ENCODE measurements around the gene ANKS1B.
"Not testable (repeated sequence)": the region's sequence is repeated elsewhere in the genome, so short reads cannot be mapped to it uniquely, and the experiment has no call there.

ANKS1B gene

GRCh38 chr12:99036566-99036965 is 948.2 kb downstream of the ANKS1B start:
- no peak for DNase-seq

- DNase-seq: no peak
Measured at GRCh38 chr12:99035803-99036202, 948.9 kb downstream of the ANKS1B start.

DNA sequence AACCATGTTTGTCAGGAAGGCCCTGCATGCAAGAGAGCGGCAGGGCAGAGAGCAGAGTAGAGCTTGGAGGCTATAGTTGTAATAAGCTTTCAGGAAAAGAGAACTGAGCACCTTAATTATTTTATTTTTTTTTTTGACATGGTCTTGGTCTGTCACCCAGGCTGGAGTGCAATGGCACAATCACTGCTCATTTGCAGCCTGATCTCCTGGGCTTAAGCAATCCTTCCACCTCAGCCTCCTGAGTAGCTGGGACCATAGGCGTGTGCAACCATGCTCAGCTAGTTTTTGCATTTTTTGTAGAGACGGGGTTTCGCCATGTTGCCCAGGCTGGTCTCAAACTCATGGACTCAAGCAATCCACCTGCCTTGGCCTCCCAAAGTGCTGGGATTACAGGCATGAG is 950.5 kb downstream of the ANKS1B start:
- DNase-seq: not testable (repeated sequence)

GRCh38 chr12:99029511-99030271 is 955.0 kb downstream of the ANKS1B start:
- no peak for DNase-seq

DNA sequence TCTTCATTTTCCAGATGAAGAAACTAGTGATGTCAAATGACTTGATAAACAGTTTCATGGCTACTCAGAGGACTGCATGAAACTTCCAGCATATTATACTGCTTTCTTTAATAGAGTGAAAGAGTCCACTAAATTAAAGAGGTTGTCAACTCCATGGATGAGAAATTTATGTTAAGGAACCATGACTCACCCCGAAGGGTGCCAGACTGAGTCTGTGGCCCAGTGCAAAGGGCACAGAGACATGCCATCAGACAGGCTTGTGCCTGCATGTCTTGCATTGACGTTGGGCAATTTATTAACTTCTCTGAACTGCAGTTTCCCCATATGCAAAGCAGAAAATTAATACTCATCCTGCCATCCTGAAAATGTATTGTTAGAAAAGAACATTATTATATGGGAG is 957.3 kb downstream of the ANKS1B start:
- no peak for DNase-seq

DNA sequence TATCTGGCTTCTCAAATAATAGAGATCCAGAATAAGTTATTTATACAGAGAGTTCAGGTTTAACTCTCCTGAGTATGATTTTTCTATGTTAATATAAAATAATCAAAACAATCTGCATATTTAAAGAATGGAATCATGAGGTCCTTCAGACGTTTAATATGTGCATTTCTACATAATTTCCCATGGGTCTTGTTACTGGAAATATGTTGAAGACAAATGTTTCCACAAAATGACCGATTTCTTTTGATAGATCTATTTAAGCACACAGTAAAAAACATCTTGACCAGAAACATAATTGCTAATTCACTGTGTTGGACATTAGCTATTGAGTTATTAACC is 957.7 kb downstream of the ANKS1B start:
- no peak for DNase-seq

DNA sequence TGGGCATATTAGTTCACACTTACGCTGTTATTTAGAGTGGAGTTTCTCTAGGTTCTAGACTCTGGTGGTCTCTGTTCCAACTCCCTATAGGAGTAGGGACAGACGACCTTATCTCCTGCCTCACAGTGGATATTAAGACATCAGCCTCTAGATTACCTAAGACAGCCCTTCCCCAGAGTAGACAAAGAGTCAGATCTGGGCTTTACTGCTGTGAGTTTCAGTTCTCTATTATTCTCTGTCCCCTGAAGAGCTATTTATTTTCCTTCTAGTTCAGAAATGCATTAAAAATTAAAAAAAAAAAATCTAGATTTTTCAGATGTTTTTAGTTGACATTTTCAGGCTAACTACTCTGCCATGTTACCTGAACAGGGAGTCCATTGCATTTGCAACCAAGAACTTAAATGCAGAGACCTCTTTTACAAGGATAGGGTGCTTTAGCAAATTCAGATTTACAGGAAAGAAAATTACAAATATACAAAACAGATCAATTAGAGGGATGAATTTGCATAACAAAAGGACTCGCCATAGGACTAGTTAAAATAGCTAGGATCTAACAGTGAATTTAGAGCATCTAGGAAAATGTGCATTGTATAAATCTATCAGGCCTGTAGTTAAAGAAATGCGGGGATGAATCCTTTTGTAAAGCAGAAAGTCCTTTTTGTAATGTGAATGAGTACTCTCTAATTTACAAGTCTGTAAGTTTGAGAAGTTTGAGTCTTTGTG is 958.2 kb downstream of the ANKS1B start:
- no peak for DNase-seq

- no peak for DNase-seq
Measured at GRCh38 chr12:99024870-99025269, 959.9 kb downstream of the ANKS1B start.

GRCh38 chr12:99024191-99024590 is 960.5 kb downstream of the ANKS1B start:
- no peak for DNase-seq

GRCh38 chr12:99020871-99021270 is 963.9 kb downstream of the ANKS1B start:
- no peak for DNase-seq

DNA sequence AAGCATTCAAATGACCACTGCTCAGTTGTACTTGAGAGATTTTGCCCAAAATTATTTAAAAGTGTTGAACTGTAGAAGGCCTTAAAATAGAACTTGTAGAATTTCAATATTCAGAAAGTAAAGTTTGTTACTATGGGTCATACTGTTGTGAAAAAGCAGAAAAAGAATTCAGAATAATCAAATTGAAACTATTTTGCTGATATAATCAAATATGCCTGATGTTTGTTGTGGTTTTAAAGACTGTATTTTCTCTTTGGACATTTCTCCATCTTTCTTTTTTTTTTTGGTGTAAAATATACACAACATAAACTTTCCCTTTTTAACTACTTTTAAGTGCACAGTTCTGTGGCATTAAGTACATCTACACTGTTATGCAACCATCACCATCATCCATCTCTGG is 964.9 kb downstream of the ANKS1B start:
- no peak for DNase-seq

- no peak for DNase-seq
Measured at GRCh38 chr12:99017971-99018370, 966.8 kb downstream of the ANKS1B start.

GRCh38 chr12:99009654-99010296 is 975.0 kb downstream of the ANKS1B start:
- no peak for DNase-seq

DNA sequence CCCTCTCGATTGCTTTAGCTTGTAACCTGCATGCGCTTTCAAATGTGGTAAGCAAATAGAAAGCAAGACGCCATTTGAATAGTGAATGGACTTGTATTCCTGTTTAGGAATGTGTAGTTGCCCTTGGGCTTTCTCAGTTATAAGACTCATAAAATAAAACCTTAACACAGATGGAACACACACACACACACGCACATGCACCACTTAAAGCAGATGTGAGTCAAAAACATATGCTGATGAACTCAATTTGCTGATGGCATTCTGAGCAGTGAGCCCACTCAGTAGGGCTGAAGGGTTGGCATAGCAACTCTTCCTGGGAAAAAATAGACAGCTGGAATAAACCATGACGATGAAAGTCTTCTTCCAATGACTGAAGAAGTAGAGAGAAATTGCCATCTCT is 979.1 kb downstream of the ANKS1B start:
- no peak for DNase-seq

DNA sequence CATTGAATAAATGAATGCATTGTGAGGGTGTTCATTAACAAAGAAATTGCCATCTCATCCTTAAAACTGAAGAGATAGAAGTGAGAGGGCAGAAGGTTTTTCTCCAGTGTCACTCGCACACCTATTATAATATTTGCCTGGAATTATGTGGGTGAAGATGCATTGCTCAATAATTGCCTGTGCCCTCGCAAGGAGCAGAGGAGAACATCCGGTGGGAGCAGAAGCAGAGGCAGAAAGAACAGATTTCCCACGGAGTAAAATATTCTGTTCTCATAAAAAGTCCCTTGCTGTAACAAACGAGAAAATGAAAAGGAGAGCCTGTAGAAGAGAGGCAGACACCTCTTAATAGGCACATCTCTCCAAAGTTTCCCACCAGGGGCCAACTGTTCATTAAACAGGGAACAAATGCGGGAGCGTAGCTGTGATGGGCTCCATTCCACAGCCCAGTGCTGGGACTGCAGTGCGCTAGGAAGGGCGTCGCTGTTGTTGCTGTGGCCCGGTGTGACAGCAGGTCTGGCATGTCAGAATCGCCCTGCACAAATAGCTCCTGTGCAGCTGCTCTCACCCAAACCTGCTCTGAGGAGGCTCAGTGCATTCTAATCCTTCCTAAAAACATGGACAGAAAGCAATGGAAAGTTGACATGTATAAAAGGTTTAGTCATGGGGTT is 979.8 kb downstream of the ANKS1B start:
- no peak for DNase-seq

DNA sequence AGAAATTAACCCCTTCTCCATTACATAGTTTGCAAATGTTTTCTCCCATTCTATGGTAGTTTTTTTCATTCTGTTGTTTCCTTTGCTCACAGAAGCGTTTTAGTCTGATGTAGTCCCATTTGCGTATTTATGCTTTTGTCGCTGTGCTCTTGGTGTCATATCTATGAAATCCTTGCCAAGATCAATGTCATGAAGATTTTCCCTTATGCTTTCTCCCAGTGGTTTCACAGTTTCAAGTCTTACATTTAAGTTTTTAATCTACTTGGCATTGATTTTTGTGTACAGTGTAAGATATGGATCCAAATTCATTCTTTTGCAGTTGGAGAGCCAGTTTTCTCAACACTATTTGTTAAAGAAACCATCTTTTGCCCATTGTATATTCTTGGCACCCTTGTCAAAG is 982.0 kb downstream of the ANKS1B start:
- DNase-seq: no peak

DNA sequence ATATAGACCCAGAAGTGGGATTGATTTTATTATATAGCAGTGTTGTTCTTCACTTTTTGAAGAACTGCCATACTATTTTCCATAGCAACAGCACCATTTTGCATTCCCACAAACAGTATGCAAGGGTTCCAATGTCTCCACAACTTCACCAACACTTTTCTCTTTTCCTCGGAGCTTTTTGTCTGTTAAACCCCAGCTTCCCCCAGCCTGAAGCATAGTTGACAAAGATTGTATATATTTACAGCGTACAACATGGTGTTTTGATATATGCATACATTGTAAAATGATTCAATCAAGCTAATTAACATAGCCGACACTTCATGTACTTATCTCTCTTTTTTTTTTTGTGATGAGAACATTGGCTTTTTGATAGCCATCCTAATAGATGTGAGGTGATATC is 982.6 kb downstream of the ANKS1B start:
- no peak for DNase-seq

DNA sequence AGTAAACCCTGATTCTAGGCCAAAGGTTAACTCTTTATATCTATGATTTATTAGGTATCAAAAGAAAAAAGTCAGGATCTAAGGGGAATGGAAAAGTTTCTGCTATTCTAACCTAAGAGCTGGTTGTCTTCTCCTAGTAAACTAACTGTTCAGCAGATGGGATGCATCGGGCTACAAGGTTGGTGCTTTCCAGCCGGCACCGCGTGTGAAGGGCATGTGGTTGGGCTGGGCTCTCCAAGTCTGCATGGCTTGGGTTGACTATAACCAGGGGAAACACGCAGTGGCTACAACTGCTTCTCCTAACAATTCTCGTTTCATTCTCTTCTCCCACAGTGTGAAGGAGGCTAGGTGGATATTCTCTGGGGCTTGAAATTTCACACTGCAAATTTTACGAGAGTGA is 985.2 kb downstream of the ANKS1B start:
- no peak for DNase-seq

DNA sequence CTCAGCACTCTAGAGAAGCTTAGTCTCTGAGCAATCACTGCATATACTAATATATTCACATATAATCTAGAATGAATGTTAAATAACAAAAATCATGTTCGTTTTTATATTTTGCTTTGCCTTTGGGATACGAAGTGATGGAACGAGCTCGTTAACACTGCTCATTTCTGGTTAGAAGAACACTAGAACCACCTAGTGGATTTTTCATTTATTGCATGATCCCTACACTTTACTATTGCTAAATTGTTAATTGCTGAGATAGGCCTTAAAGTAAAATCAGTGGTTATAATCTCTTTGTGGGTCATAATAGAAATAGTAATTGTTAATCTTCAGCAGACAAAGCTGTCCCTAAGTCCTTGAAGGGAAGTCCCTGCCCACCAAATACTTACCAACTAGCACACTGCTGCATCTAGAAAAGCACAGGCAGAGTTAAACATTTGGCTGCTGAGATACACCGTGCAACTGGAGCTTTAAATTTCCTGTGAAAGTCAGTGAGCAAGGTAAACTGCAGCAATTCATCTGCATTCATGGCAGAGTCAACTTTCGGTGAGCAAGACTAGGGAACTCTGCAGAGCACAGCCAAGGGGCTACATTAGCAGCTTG is 985.9 kb downstream of the ANKS1B start:
- DNase-seq: peak; percentile 29

DNA sequence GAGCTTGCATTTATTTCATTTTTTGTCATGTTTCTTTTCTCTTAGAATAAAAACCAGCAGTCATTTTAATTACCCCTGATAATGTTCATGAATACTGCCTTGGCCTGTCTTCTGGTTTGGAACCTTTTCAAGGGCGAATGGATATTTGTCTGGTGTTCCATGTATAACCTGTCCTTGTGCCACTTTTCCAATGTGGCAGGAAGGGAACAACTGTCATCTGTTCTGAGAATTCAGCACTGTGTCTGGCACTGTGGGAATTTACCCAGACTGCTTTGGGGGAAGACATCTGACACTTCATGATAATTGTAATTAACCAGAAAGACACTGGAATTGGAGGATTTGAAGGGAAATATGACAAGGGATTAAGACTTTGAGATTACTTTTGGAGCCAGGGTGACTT is 986.8 kb downstream of the ANKS1B start:
- DNase-seq: no peak

DNA sequence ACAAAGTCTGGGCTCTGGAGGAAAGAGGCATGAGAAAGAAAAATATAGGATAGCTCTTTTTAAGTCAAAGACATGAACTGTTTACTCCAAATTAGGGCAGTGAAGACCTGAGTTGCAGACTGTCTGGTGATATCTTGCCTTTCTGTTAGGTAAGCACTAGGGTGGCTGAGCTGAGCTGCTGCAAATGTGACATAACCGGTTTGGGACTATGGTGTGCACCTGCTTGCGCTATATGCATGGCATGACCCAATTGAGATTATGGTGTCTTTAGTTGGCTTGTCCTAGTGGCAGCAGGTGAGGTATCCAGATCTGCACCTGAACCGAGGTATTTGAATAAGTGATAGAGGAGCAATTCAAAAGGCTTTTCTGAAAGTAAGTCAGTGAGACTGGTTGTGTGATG is 994.1 kb downstream of the ANKS1B start:
- no peak for DNase-seq

DNA sequence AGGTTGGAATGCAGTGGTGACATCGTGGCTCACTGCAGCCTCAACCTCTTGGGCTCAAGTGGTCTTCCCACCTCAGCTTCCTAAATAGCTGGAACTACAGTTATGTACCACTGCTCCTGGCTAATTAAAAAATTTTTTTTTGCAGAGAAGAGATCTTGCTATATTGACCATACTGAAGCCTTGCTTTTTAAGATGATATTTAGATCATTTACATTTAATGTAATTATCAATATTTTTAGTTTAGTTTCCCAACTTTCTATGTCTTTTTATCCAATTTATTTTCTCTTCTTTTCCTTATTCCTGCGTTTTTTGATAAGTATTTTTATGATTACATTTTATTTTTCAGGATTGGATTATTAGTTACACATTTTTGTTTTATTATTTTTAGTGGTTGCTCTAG is 999.6 kb downstream of the ANKS1B start:
- no peak for DNase-seq

- peak; percentile 23 for DNase-seq
Measured at GRCh38 chr12:98983647-98984046, 1001.1 kb downstream of the ANKS1B start.

All from fibroblast of skin of right quadriceps (primary cell).